ENCODE measurements around the gene FNDC8.

- no peak for TF ChIP-seq POLR2A (IDR thresholded peaks at IDR 0.05)
- no peak for TF ChIP-seq CTCF (IDR thresholded peaks at IDR 0.05)
Measured at GRCh38 chr17:35081638-35082037, 39.8 kb upstream of the FNDC8 start.

Data from heart left ventricle (tissue), 13 donors.